ENCODE measurements around the gene TSPYL1.

Gene TSPYL1

GRCh38 chr6:116263353-116263752, 16.4 kb downstream of the TSPYL1 start:
- in situ Hi-C loops (cut with HindIII; ENCODE audit: low pct_ligation_motif_present, low sequenced_read_pairs): no loop called here
- no peak for TF ChIP-seq CTCF (IDR thresholded peaks at IDR 0.05; ENCODE audit: low read depth, low read length, missing control alignments)
- H3K27me3 ChIP-seq (replicated peaks): no peaks in the 10 kb centered on the region
- H3K36me3 ChIP-seq (replicated peaks): no peaks in the 10 kb centered on the region
- H3K4me3 ChIP-seq (ENCODE audit: low read depth, low read length): no peak overlapping the region
- no peak overlapping the region for H3K27ac ChIP-seq
- no peak for DNase-seq

DNA sequence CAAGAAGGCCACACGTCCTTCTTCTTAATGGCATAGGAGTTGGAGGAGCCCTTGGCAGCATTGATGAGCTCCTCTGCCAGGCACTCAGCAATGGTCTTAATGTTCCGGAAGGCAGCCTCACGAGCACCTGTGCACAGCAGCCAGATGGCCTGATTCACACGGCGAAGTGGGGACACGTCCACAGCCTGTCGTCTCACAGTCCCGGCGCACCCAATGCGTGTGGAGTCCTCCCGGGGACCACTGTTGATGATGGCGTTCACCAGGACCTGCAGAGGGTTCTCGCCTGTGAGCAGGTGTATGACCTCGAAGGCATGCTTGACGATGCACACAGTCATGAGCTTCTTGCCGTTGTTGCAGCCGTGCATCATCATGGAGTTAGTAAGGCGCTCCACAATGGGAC, 21.2 kb downstream of the TSPYL1 start:
- Histone ChIP-seq H3K27me3 (replicated peaks) (no peaks in the 10 kb centered on the region), H3K27ac (no peak overlapping the region), H3K36me3 (replicated peaks) (no peaks in the 10 kb centered on the region), H3K4me3 (ENCODE audit: low read depth, low read length) (no peak overlapping the region)
- no peak for TF ChIP-seq CTCF (IDR thresholded peaks at IDR 0.05; ENCODE audit: low read depth, low read length, missing control alignments)
- in situ Hi-C loops (cut with HindIII; ENCODE audit: low pct_ligation_motif_present, low sequenced_read_pairs): no loop called here
- DNase-seq: no peak

- Histone ChIP-seq H3K36me3 (replicated peaks) (no peaks in the 10 kb centered on the region), H3K27ac (no peak overlapping the region), H3K27me3 (replicated peaks) (no peaks in the 10 kb centered on the region), H3K4me3 (ENCODE audit: low read depth, low read length) (no peak overlapping the region)
- TF ChIP-seq CTCF (IDR thresholded peaks at IDR 0.05; ENCODE audit: low read depth, low read length, missing control alignments): no peak
- in situ Hi-C loops (cut with HindIII; ENCODE audit: low pct_ligation_motif_present, low sequenced_read_pairs): no loop called here
- DNase-seq: no peak
Observed at GRCh38 chr6:116256694-116257093, 23.0 kb downstream of the TSPYL1 start.

DNA sequence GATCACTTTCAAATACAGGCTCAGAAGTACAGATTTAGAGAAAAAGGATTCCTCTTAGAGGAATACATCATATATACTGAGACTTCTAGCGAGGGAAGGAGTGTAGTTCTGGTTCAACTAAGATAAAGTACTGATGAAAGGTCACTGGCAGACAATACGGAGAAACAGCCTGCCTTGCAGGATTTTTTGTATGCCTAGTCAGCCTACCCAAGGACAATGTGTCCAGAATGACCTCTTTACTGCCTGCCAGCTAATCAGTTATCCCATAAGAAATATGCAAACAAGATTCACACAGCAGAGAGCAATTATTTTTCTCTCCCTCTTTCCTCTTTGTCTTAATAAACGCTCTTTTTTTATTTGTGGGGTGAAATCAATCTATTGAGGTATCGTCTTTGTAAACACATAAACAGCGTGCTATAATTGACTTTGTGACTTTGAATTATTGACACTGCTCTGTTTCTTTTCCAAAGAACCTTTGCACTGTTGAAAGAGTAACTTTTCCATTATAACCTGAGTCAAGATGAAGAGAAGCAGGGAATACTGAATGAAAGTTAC, 24.4 kb downstream of the TSPYL1 start:
- H3K36me3 ChIP-seq (replicated peaks): no peaks in the 10 kb centered on the region
- no peak overlapping the region for H3K27ac ChIP-seq
- no peaks in the 10 kb centered on the region for H3K27me3 ChIP-seq (replicated peaks)
- DNase-seq: no peak
- in situ Hi-C loops (cut with HindIII; ENCODE audit: low pct_ligation_motif_present, low sequenced_read_pairs): no loop called here
- no peak for TF ChIP-seq CTCF (IDR thresholded peaks at IDR 0.05; ENCODE audit: low read depth, low read length, missing control alignments)
- H3K4me3 ChIP-seq (ENCODE audit: low read depth, low read length): no peak overlapping the region

DNA sequence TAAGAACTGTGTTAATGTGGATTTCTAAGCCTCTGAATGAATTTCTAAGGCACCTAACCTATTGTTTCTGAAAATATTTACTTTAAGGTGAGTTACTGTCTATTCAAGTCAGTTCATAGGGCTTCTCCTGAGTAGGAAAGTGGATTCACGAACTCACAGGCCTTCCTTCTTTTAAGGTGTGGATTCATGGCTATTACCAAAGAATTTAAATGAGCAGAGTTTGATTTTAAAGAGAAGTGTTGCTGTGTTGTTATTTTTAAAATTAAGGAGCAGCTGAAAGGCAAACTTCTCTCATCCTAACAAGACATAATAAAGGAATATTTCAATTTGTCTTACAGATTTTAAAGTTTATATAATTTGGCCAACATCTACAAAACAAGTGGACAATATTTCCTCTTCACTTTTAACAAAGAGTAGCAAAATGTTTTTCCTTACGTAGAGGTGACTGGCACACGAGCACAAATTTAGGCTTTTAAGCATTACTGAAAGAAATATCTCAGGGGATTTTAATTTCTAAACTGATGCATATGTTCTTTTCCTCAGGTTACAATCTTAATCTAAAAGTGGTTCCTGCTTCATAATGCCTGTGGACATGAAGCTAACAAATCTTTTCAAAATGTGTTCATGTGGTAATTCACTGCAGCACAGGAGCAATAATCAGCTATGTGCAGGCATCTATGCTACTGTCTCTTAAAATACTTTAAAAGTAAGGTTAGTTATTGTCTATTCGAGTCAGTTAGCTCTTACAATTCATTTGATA, 25.3 kb downstream of the TSPYL1 start:
- DNase-seq: no peak
- TF ChIP-seq CTCF (IDR thresholded peaks at IDR 0.05; ENCODE audit: low read depth, low read length, missing control alignments): no peak
- no peaks in the 10 kb centered on the region for H3K36me3 ChIP-seq (replicated peaks)
- H3K4me3 ChIP-seq (ENCODE audit: low read depth, low read length): peak overlapping the region; percentile 96
- in situ Hi-C loops (cut with HindIII; ENCODE audit: low pct_ligation_motif_present, low sequenced_read_pairs): no loop called here
- H3K27me3 ChIP-seq (replicated peaks): no peaks in the 10 kb centered on the region
- peak overlapping the region; percentile 89 for H3K27ac ChIP-seq

All from brain microvascular endothelial cell (primary cell).